ENCODE results near the gene SMIM35. TPM values are rescaled to one million over a fixed set of nuclear protein-coding genes. Genes with fewer than 3 reads are reported as not detected.

The SMIM35 gene
- total and polyA plus RNA-seq, 8 donors: 0.20 to 1.1 (median 0.55) TPM; not detected in 2

DNA sequence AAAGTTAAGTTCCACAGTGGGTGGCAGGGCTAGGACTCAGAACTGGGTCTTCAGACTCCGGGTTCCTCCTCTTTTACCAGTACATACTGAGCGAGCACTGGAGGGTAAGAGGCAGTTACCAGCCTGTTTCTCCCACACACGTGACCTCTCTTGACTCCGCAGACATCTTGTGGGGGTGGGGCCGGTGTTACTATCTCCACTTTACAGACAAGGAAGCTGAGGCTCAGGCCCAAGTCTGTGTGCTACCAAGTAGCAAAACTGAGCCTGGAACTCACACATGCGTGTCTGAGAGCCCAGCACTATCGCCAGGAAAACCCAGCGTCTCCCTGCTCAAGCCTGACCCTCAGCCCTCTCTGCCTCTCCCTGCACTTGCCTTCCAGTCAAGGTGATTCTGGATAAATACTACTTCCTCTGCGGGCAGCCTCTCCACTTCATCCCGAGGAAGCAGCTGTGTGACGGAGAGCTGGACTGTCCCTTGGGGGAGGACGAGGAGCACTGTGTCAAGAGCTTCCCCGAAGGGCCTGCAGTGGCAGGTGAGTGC, 16.0 kb upstream of the SMIM35 start:
- H3K27me3 ChIP-seq: no peaks in the 10 kb centered on the region
- no peak overlapping the region for H3K4me3 ChIP-seq
- ATAC-seq: no peak
- no peaks in the 10 kb centered on the region for H3K36me3 ChIP-seq
- H3K9me3 ChIP-seq: no peaks in the 10 kb centered on the region
- intact Hi-C loops (cut with DNase I): no loop called here
- no peaks in the 10 kb centered on the region for H3K4me1 ChIP-seq
- TF ChIP-seq CTCF (IDR thresholded peaks at IDR 0.05): no peak
- no peak for DNase-seq
- H3K27ac ChIP-seq: no peak overlapping the region

DNA sequence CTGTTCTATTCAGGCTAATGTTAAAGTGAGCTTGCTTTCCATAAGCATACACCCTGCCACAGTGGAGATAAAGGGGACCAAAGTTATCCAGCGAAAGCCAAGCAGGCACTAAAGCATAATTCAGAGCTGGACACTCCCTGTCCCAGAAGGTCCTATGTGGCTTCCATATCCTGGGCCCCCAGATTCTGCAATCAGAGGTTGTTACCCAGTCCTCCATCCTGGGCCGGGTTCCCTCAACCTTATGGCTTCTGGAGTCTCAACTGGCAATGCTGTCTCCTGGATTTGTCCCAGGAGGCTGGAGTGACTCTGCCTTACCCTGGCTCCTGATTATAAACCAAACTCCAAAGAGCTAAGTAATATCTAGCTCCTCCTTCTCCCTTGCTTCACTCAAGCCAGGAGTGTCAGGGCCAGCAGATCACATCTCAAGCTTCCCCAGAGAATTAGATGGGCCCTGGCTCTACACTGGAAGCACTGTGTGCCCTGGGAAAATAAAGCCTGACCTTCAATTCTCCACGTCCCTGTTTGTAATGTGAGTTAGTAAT, 14.0 kb upstream of the SMIM35 start:
- Histone ChIP-seq H3K36me3 (no peaks in the 10 kb centered on the region), H3K27ac (no peak overlapping the region), H3K9me3 (no peaks in the 10 kb centered on the region), H3K4me3 (no peak overlapping the region), H3K4me1 (no peaks in the 10 kb centered on the region), H3K27me3 (peaks cover 0 to 4% of the 10 kb centered on the region in 2 donors)
- ATAC-seq (no peak), DNase-seq (no peak)
- no peak for TF ChIP-seq CTCF (IDR thresholded peaks at IDR 0.05)
- intact Hi-C loops (cut with DNase I): no loop called here

GRCh38 chr11:118099838-118100556, 13.2 kb upstream of the SMIM35 start:
- Histone ChIP-seq H3K27me3 (peaks cover 0 to 4% of the 10 kb centered on the region in 2 donors), H3K4me1 (no peaks in the 10 kb centered on the region), H3K4me3 (no peak overlapping the region), H3K27ac (no peak overlapping the region), H3K36me3 (no peaks in the 10 kb centered on the region), H3K9me3 (no peaks in the 10 kb centered on the region)
- ATAC-seq (no peak), DNase-seq (no peak)
- intact Hi-C loops (cut with DNase I): no loop called here
- TF ChIP-seq CTCF (IDR thresholded peaks at IDR 0.05): no peak

- Histone ChIP-seq H3K9me3 (no peaks in the 10 kb centered on the region), H3K36me3 (no peaks in the 10 kb centered on the region), H3K27me3 (peaks cover 0 to 4% of the 10 kb centered on the region in 2 donors), H3K27ac (no peak overlapping the region), H3K4me3 (no peak overlapping the region), H3K4me1 (no peaks in the 10 kb centered on the region)
- intact Hi-C loops (cut with DNase I): no loop called here
- no peak for TF ChIP-seq CTCF (IDR thresholded peaks at IDR 0.05)
- DNase-seq (no peak), ATAC-seq (no peak)
Observed at GRCh38 chr11:118098996-118099837, 12.5 kb upstream of the SMIM35 start.

GRCh38 chr11:118095967-118096367, 9.2 kb upstream of the SMIM35 start:
- TF ChIP-seq CTCF (IDR thresholded peaks at IDR 0.05): no peak
- no peak overlapping the region for H3K27ac ChIP-seq
- H3K4me3 ChIP-seq: no peak overlapping the region
- peaks cover 0 to 4% of the 10 kb centered on the region in 2 donors for H3K27me3 ChIP-seq
- intact Hi-C loops (cut with DNase I): no loop called here
- no peaks in the 10 kb centered on the region for H3K36me3 ChIP-seq
- no peaks in the 10 kb centered on the region for H3K4me1 ChIP-seq
- no peaks in the 10 kb centered on the region for H3K9me3 ChIP-seq
- no peak for ATAC-seq
- DNase-seq: no peak

Data from left lung (tissue), 10 donors.